Measurements from ENCODE around the gene MFAP2. TPM values are rescaled to one million over a fixed set of nuclear protein-coding genes. Genes with fewer than 3 reads are reported as not detected.

MFAP2 gene
- total RNA-seq, 1 experiment from 2014 or later = 22.7 TPM

- BruUV-seq (replicated peaks) = no TSS peak
- no peaks in the 10 kb centered on the region for H3K27me3 ChIP-seq (replicated peaks; ENCODE audit: control insufficient read depth, insufficient read depth, low read length)
- TF ChIP-seq, protein P1, sequence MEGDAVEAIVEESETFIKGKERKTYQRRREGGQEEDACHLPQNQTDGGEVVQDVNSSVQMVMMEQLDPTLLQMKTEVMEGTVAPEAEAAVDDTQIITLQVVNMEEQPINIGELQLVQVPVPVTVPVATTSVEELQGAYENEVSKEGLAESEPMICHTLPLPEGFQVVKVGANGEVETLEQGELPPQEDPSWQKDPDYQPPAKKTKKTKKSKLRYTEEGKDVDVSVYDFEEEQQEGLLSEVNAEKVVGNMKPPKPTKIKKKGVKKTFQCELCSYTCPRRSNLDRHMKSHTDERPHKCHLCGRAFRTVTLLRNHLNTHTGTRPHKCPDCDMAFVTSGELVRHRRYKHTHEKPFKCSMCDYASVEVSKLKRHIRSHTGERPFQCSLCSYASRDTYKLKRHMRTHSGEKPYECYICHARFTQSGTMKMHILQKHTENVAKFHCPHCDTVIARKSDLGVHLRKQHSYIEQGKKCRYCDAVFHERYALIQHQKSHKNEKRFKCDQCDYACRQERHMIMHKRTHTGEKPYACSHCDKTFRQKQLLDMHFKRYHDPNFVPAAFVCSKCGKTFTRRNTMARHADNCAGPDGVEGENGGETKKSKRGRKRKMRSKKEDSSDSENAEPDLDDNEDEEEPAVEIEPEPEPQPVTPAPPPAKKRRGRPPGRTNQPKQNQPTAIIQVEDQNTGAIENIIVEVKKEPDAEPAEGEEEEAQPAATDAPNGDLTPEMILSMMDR (IDR thresholded peaks at IDR 0.05; ENCODE audit: insufficient read depth in 1 of 2, low read depth in 1 of 2, low read length in 1 of 2, severe bottlenecking in 1 of 2, unreplicated experiment in 1 of 2) = no peak
- ChIA-PET CTCF (no interaction called here), POLR2A (no interaction called here)
- no peaks in the 10 kb centered on the region for H3K4me1 ChIP-seq
- Mint-ChIP-seq H3K36me3 (ENCODE audit: insufficient read depth, unreplicated experiment) (peaks cover 40% of the 10 kb centered on the region), H3K27me3 (ENCODE audit: insufficient read depth, unreplicated experiment) (no peaks in the 10 kb centered on the region), H3K27ac (ENCODE audit: unreplicated experiment) (no peak overlapping the region), H3K4me3 (ENCODE audit: unreplicated experiment) (no peak overlapping the region), H3K4me1 (ENCODE audit: low read depth, unreplicated experiment) (no peaks in the 10 kb centered on the region), H3K9me3 (ENCODE audit: unreplicated experiment) (no peaks in the 10 kb centered on the region)
- H3K4me3 ChIP-seq (ENCODE audit: low read depth, low read length) = no peak overlapping the region
- 0 out of 2 replicates have a peak, but pooled peaks cover 1% of the 10 kb centered on the region for H3K36me3 ChIP-seq (ENCODE audit: control insufficient read depth, insufficient read depth, low read length)
- no peaks in the 10 kb centered on the region for H3K9me3 ChIP-seq
- intact Hi-C loops (cut with micrococcal nuclease; ENCODE audit: unreplicated experiment) = no loop called here
- no peak for DNase-seq
These were observed 47.5 kb upstream of the MFAP2 start for GRCh38 chr1:17027900-17028299.

DNA sequence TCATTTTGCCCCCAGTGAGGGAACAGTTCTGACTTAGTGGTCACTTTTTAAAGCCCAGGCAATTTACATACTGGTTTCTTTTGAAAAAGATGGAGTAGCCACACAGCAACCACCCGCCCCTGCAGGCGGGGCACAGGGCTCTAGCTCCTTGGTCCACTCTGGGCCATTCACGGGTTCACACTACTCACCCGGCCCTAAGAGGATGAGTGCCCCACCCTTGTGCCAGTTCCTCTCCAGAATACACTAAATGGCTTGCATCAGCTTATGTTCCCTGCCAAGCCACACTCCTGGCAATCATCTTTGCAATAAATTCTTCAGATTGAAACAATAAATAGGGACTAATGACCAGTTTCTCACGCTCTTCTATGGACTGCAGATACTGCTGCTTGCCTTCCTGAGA, 47.0 kb upstream of the MFAP2 start:
- H3K4me3 Mint-ChIP-seq (ENCODE audit: unreplicated experiment) = no peak overlapping the region
- TF ChIP-seq, protein P1 (IDR thresholded peaks at IDR 0.05; ENCODE audit: insufficient read depth in 1 of 2, low read depth in 1 of 2, low read length in 1 of 2, severe bottlenecking in 1 of 2, unreplicated experiment in 1 of 2) = no peak
- no peak for DNase-seq
- Histone ChIP-seq H3K27me3 (replicated peaks; ENCODE audit: control insufficient read depth, insufficient read depth, low read length) (no peaks in the 10 kb centered on the region), H3K36me3 (ENCODE audit: control insufficient read depth, insufficient read depth, low read length) (0 out of 2 replicates have a peak, but pooled peaks cover 1% of the 10 kb centered on the region), H3K4me3 (ENCODE audit: low read depth, low read length) (no peak overlapping the region), H3K9me3 (no peaks in the 10 kb centered on the region), H3K4me1 (no peaks in the 10 kb centered on the region)
- H3K27ac Mint-ChIP-seq (ENCODE audit: unreplicated experiment) = no peak overlapping the region
- POLR2A ChIA-PET = no interaction called here
- no peaks in the 10 kb centered on the region for H3K27me3 Mint-ChIP-seq (ENCODE audit: insufficient read depth, unreplicated experiment)
- H3K36me3 Mint-ChIP-seq (ENCODE audit: insufficient read depth, unreplicated experiment) = peaks cover 40% of the 10 kb centered on the region
- CTCF ChIA-PET = no interaction called here
- H3K9me3 Mint-ChIP-seq (ENCODE audit: unreplicated experiment) = no peaks in the 10 kb centered on the region
- H3K4me1 Mint-ChIP-seq (ENCODE audit: low read depth, unreplicated experiment) = no peaks in the 10 kb centered on the region
- intact Hi-C loops (cut with micrococcal nuclease; ENCODE audit: unreplicated experiment) = no loop called here
- no TSS peak for BruUV-seq (replicated peaks)

- DNase-seq = no peak
- H3K9me3 ChIP-seq = no peaks in the 10 kb centered on the region
- Mint-ChIP-seq H3K27me3 (ENCODE audit: insufficient read depth, unreplicated experiment) (no peaks in the 10 kb centered on the region), H3K4me1 (ENCODE audit: low read depth, unreplicated experiment) (no peaks in the 10 kb centered on the region), H3K9me3 (ENCODE audit: unreplicated experiment) (no peaks in the 10 kb centered on the region), H3K36me3 (ENCODE audit: insufficient read depth, unreplicated experiment) (peaks cover 49% of the 10 kb centered on the region), H3K4me3 (ENCODE audit: unreplicated experiment) (no peak overlapping the region), H3K27ac (ENCODE audit: unreplicated experiment) (no peak overlapping the region)
- POLR2A ChIA-PET = no interaction called here
- CTCF ChIA-PET = no interaction called here
- intact Hi-C loops (cut with micrococcal nuclease; ENCODE audit: unreplicated experiment) = no loop called here
- BruUV-seq (replicated peaks) = no TSS peak
- TF ChIP-seq, protein P1 (IDR thresholded peaks at IDR 0.05; ENCODE audit: insufficient read depth in 1 of 2, low read depth in 1 of 2, low read length in 1 of 2, severe bottlenecking in 1 of 2, unreplicated experiment in 1 of 2) = no peak
- H3K4me1 ChIP-seq = no peaks in the 10 kb centered on the region
- no peak overlapping the region for H3K4me3 ChIP-seq (ENCODE audit: low read depth, low read length)
- no peaks in the 10 kb centered on the region for H3K27me3 ChIP-seq (replicated peaks; ENCODE audit: control insufficient read depth, insufficient read depth, low read length)
- peaks cover 1% of the 10 kb centered on the region for H3K36me3 ChIP-seq (ENCODE audit: control insufficient read depth, insufficient read depth, low read length)
These were observed 44.3 kb upstream of the MFAP2 start for GRCh38 chr1:17024721-17025120.
